HAP-1 (cell line): ENCODE results near the gene ATG4C.
"Not testable (repeated sequence)": the region's sequence is repeated elsewhere in the genome, so short reads cannot be mapped to it uniquely, and the experiment has no call there.

Experiments
- DNase-seq, 2 experiments: peaks; one replicate each; pipeline ENCODE4 v3.0.0-alpha.2; 2016 to 2020; ENCODE audit warnings: low spot score in 2 of 2
- H3K27me3 ChIP-seq: fragments of 250-450 bp; sonication (Bioruptor Pico); 2 replicates; pipeline ENCODE4 v1.5.1; 2020; ENCODE audit warnings: low read depth, mild to moderate bottlenecking, moderate library complexity
- H3K36me3 ChIP-seq: fragments of 250-450 bp; sonication (Bioruptor Pico); replicated peaks from 2 replicates; pipeline ENCODE4 v1.5.1; 2020; ENCODE audit warnings: mild to moderate bottlenecking
- H3K4me1 ChIP-seq: fragments of 250-450 bp; sonication (Bioruptor Pico); 2 replicates; pipeline ENCODE4 v1.5.1; 2020; ENCODE audit warnings: mild to moderate bottlenecking
- H3K4me3 ChIP-seq: fragments of 250-450 bp; sonication (Bioruptor Pico); 2 replicates; pipeline ENCODE4 v1.5.1; 2020; ENCODE audit warnings: mild to moderate bottlenecking, moderate library complexity
- H3K9me3 ChIP-seq: fragments of 250-450 bp; sonication (Bioruptor Pico); 2 replicates; pipeline ENCODE4 v1.5.1; 2020; ENCODE audit warnings: mild to moderate bottlenecking, moderate library complexity
- in situ Hi-C: fragments of 300-500 bp; cut with MboI; formaldehyde crosslinking; loops from 3 replicates; pipeline ENCODE4 v1.14.3; 2020; ENCODE audit warnings: low sequenced_read_pairs, inconsistent platforms, mixed read lengths

Gene ATG4C

DNA sequence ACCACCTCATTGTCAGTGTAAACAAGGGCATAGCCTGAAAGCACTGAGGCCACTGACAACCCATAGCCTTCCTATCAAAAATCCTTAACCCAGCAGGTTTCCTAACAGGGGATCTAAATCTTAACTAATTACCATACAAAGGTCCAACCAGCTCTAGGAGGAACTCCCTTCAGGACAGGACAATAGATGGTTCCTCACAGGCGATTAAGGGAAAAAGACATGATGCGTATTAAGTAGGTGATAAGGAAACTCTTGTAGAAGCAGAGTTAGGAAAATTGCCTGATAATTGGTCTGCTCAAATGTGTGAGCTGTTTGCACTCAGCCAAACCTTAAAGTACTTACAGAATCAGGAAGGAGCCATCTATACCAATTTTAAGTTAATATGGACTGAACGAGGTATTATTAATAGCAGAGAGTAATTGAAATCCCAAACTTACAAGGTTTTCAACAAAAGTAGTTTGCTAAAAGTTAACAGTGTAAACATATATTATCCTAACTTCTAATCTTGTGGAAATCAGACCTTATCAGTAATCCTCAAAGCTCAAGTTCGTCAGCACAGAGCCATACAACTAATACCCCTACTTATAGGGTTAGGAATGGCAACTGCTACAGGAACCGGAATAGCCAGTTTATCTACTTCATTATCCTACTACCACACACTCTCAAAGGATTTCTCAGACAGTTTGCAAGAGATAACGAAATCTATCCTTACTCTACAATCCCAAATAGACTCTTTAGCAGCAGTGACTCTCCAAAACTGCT is 23.7 kb upstream of the ATG4C start:
- H3K27me3 ChIP-seq, DNase-seq, H3K4me3 ChIP-seq, H3K4me1 ChIP-seq, H3K9me3 ChIP-seq, H3K36me3 ChIP-seq: not testable (repeated sequence)
- in situ Hi-C loops: loop anchor here (25.0 kb wide), 1 partner anchor 598 kb away; no protein-coding TSS in a partner anchor

DNA sequence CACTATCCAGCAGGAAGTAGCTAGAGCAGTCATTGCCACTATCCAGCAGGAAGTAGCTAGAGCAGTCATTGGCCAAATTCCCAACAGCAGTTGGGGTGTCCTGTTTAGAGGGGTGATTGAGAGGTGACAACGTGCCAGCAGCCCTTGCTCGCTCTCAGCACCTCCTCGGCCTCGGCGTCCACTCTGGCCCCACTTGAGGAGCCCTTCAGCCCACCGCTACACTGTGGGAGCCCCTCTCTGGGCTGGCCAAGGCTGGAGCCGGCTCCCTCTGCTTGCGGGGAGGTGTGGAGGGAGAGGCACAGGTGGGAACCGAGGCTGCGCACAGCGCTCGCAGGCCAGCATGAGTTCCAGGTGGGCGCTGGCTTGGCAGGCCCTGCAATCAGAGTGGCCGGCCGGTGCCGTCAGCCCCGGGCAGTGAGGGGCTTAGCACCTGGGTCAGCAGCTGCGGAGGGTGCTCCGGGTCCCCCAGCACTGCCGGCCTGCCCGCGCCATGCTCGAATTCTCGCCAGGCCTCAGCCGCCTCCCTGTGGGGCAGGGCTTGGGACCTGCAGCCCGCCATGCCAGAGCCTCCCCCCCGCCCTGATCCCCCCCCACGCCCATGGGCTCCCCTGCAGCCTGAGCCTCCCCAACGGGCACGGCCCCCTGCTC is 22.6 kb upstream of the ATG4C start:
- not testable (repeated sequence) for H3K9me3 ChIP-seq, H3K36me3 ChIP-seq, DNase-seq, H3K4me1 ChIP-seq, H3K27me3 ChIP-seq, H3K4me3 ChIP-seq
- in situ Hi-C loops: loop anchor here (25.0 kb wide), 1 partner anchor 599 kb away; no protein-coding TSS in a partner anchor

DNA sequence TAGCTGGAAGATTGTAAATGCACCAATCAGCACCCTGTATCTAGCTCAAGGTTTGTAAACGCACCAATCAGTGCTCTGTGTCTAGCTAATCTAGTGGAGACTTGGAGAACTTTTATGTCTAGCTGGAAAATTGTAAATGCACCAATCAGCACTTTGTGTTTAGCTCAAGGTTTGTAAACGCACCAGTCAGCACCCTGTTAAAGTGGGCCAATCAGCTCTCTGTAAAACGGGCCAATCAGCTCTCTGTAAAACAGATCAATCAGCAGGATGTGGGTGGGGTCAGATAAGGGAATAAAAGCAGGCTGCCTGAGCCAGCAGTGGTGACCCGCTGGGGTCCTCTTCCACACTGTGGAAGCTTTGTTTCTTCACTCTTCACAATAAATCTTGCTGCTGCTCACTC is 21.9 kb upstream of the ATG4C start:
- in situ Hi-C loops: loop anchor here (25.0 kb wide), 1 partner anchor 600 kb away; no protein-coding TSS in a partner anchor
- H3K27me3 ChIP-seq, H3K36me3 ChIP-seq, DNase-seq, H3K4me1 ChIP-seq, H3K9me3 ChIP-seq, H3K4me3 ChIP-seq: not testable (repeated sequence)

DNA sequence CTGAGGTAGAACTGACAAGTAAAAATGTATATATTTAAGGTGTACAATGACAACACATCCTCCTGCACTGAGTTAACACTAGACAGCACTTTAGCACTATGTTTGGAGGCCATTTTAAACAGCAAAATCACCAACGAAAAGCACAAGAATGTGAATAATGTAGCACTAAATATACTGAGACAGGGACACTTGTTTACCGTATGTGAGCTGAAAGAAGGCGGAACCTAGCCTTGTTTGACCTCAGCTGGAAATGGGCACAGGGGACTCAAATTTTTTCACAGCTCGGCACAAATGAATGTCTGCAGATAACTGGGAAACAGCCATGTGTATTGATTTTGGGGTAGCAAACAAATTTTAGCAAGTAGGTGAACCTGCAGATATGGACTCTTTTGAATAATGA is 18.0 kb upstream of the ATG4C start:
- no peaks in the 10 kb centered on the region for H3K27me3 ChIP-seq
- no peak for DNase-seq
- H3K4me1 ChIP-seq: no peaks in the 10 kb centered on the region; the same call in 1 of the 2 replicates
- no peaks in the 10 kb centered on the region for H3K36me3 ChIP-seq
- no peaks in the 10 kb centered on the region for H3K9me3 ChIP-seq
- H3K4me3 ChIP-seq: no peak overlapping the region
- in situ Hi-C loops: loop anchor here (25.0 kb wide), 1 partner anchor 604 kb away; no protein-coding TSS in a partner anchor

DNA sequence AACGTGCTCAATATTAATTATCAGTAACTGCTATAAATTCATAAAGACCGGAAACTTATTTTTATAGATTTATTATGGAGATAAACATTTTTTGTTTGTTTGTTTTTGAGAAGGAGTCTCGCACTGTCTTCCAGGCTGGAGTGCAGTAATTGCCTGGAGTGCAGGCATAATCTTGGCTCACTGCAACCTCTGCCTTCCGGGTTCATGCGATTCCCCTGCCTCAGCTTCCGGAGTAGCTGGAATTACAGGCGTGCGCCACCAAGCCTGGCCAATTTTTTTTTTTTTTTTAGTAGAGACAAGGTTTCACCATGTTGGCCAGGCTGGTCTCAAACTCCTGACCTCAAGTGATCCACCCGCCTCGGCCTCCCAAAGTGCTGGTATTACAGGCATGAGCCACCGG is 15.4 kb upstream of the ATG4C start:
- H3K4me3 ChIP-seq, H3K27me3 ChIP-seq, H3K4me1 ChIP-seq, H3K36me3 ChIP-seq, H3K9me3 ChIP-seq, DNase-seq: not testable (repeated sequence)
- in situ Hi-C loops: loop anchor here (25.0 kb wide), 1 partner anchor 606 kb away; no protein-coding TSS in a partner anchor

DNA sequence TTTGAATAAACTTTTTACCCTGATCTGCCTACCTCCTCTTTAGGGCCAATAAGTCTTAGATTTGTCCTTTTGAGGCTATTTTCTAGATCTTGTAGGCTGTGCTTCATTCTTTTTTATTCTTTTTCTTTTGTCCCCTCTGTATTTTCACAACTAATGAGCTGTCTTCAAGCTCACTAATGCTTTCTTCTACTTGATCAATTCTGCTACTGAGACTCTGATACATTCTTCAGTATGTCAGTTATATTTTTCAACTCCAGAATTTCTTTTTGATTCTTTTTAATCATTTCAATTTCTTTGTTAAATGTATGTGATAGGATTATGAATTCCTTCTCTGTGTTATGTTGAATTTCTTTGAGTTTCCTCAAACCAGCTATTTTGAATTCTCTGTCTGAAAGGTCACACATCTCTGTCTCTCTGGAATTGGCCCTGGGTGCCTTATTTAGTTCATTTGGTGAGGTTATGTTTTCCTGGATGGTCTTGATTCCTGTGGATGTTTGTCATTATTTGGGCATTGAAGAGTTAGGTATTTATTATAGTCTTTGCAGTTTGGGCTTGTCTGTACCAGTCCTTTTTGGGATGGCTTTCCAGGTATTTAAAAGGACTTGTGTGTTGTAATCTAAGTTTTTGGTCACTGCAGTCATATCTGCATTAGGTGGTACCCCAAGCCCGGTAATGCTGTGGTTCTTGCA is 11.2 kb upstream of the ATG4C start:
- no peaks in the 10 kb centered on the region for H3K9me3 ChIP-seq
- H3K27me3 ChIP-seq: no peaks in the 10 kb centered on the region
- H3K4me3 ChIP-seq: no peak overlapping the region
- no peak for DNase-seq
- in situ Hi-C loops: loop anchor here (25.0 kb wide), 1 partner anchor 610 kb away; no protein-coding TSS in a partner anchor
- H3K36me3 ChIP-seq: no peaks in the 10 kb centered on the region
- H3K4me1 ChIP-seq: no peaks in the 10 kb centered on the region

DNA sequence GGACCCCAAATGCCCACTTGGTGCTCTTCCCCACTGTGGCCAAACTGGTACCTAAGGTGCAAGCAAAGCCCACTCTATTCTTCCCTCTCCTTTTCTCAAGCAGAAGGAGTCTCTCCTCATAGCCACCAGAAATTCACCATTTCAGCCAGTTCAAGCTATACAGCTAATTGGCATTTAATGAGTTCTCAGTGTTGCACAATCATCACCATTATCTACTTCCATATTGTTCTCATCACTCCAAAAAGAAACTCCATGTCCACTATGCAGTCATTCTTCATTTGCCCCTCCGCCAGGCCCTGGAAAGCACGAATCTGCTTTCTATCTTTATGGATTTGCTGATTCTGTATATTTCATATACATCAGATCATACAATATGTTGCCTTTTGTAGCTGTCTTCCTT is 9.9 kb upstream of the ATG4C start:
- Histone ChIP-seq H3K9me3 (no peaks in the 10 kb centered on the region), H3K4me1 (no peaks in the 10 kb centered on the region), H3K36me3 (no peaks in the 10 kb centered on the region), H3K4me3 (no peak overlapping the region), H3K27me3 (no peaks in the 10 kb centered on the region)
- DNase-seq: no peak
- in situ Hi-C loops: loop anchor here (25.0 kb wide), 1 partner anchor 612 kb away; no protein-coding TSS in a partner anchor

DNA sequence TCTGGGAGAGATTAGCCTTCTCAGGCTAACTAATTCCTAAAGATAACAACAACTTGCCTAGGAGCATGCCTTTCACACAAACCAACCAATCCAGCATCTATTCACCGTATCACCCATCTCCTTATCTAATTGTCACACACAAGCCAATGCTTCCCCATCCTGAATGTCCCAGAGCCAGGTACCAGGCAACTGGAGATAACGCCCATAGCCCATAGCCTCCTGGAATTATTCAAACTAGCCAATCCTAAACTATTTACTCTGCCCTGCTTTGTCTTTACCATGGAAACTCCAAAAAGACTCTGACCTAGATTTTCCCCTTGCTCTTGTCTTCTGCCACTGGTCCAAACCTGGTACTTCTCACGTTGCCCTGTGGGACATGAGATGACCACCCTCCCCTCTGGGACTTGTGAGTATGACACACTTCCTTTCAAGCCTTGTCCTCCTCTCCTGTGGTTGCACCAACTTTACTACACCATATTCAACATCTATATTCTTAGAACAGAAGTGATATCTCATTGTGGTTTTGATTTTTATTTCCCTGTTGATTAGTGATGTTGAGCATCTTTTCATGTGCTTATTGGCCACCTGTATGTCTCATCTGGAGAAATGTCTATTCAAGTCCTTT is 8.8 kb upstream of the ATG4C start:
- Histone ChIP-seq H3K27me3 (no peaks in the 10 kb centered on the region), H3K4me3 (no peak overlapping the region), H3K9me3 (no peaks in the 10 kb centered on the region), H3K36me3 (no peaks in the 10 kb centered on the region), H3K4me1 (no peaks in the 10 kb centered on the region)
- in situ Hi-C loops: loop anchor here (25.0 kb wide), 1 partner anchor 613 kb away; no protein-coding TSS in a partner anchor
- no peak for DNase-seq

DNA sequence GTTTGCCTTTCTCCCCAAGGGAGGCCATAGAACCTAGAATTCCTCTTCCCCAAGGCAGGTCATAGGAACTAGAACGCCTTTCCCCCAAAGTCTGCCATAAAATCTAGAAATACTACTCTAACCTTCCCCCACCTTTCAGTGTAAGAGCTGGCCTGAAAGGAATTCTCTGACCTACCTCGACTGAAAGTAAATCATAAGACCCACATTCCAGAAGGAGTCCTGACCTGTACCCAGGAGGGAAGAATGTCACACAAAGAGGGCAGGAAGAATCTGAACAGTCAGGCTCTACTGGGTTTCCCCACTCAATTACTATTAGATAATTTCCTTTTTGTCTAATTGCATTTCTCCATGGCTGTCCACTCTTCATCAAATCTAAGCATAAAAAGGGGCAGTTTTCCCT is 5.7 kb upstream of the ATG4C start:
- Histone ChIP-seq H3K4me3 (no peak overlapping the region), H3K9me3 (no peaks in the 10 kb centered on the region), H3K27me3 (peaks cover 2% of the 10 kb centered on the region; the same call in 1 of the 2 replicates), H3K36me3 (no peaks in the 10 kb centered on the region), H3K4me1 (no peaks in the 10 kb centered on the region)
- in situ Hi-C loops: no loop called here
- DNase-seq: no peak

DNA sequence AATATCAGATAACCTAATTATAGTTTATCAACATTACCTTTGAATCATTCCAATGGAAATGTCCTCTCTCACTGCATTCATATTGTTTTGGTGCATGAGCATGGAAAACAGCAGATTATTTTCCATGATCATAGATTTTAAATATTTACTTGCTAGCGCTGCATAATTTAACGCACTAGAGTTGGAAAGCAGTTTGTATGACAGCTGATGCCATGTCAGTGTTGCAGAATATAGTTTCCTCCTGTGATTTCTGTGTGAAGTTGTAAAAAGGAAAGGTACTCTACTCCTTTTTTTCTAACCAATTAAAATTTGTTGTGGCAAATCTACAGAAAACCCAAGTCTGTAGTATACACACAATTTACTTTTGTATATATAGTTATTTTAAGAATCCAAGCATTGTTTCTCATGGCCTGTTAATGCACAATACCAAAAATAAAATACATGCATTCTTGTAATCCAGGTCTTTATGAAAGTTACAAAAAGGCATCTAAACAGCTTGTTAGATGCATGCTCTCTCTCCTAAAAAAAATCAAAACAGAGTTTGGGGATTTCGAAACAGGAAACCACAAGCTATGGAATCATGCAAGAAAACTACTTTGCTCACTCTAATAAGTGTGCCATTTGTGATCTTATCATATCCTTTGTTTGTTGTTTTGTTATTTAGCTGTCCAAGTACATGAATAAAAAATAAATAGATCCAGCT is 1.9 kb upstream of the ATG4C start:
- in situ Hi-C loops: no loop called here
- peaks cover 2% of the 10 kb centered on the region; the same call in 1 of the 2 replicates for H3K27me3 ChIP-seq
- DNase-seq: no peak
- H3K4me3 ChIP-seq: no peak overlapping the region
- peaks cover 9% of the 10 kb centered on the region for H3K4me1 ChIP-seq
- no peaks in the 10 kb centered on the region for H3K9me3 ChIP-seq
- no peaks in the 10 kb centered on the region for H3K36me3 ChIP-seq

DNA sequence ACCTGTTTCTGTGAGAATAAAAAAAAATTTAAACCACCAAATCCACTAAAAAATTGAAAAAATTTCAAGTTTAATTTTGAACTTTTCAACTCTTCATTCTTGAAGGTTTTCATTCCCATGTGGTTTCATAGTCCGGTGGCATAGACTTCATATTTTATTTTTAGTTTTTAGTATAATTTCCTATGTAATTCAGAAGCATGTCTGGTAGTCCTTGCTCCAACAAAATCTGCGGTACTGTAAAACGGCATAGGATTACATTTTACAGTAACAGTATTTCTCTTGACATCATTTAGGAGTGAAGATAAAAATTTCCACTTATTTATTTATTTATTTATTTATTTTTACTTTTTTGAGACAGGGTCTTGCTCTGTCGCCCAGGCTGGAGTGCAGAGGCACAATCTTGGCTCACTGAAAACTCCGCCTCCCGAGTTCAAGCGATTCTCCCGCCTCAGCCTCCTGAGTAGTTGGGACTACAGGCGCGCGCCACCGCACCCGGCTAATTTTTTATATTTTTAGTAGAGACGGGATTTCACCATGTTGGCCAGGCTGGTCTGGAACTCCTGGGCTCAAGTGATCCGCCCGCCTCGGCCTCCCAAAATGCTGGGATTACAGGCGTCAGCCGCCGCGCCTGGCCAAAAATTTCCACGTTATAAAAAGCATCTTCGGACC is 1.3 kb upstream of the ATG4C start:
- H3K27me3 ChIP-seq, H3K4me3 ChIP-seq, in situ Hi-C loops, H3K4me1 ChIP-seq, H3K9me3 ChIP-seq, H3K36me3 ChIP-seq, DNase-seq: not testable (repeated sequence)

DNA sequence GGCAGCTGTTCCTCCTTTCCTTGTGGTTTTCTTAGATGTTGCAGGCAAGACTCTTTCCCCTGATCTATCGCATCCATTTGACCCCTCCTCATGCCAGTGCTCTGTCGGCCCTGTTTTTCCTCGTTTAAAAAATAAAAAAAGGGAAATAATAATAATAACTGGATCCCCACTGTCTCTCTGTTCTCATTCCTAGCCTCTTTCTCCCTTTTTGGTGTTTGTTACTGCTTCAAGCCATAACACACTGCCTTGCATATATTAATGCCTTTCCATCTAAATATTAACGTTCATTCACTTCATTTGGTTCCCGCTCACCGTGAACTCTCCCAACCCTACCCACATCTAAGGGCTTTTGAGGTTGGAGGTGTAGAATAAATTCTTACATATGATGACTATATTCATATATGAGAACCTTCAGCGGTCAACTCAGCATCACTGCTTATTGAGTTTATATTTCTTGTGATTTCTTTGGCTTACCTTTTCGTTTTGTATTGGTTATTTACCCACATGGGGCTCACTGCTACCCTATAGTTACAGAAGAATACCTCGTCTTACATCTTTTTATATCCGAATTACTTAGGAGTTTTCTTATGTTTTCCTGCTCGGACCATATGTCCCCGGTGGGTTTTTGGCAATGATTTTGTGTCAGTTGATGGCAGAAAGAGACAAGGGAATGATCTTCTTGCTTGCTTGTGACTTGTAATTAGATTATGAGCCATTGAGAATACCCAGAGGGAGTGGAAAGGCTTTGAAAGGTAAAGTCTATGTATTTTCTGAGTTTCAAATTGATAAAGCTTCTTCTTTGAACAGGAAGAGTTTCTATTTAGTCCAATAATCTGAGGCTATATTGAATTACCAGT is 805 bp downstream of the ATG4C start:
- peak in 1 of 2 experiments; percentile 25 for DNase-seq
- Histone ChIP-seq H3K27me3 (peaks cover 2% of the 10 kb centered on the region; the same call in 1 of the 2 replicates), H3K4me1 (peaks cover 9% of the 10 kb centered on the region), H3K36me3 (no peaks in the 10 kb centered on the region), H3K9me3 (no peaks in the 10 kb centered on the region), H3K4me3 (peak overlapping the region; percentile 72)
- in situ Hi-C loops: no loop called here
